GM19025 (cell line): Measurements from ENCODE around the gene KRTAP9-2.
"Not testable (repeated sequence)": the region's sequence is repeated elsewhere in the genome, so short reads cannot be mapped to it uniquely, and the experiment has no call there.

ENCODE experiments used
- ATAC-seq: cut with Tn5 transposase; IDR thresholded peaks from one replicate; pipeline ENCODE4 v1.9.1; 2021; ENCODE audit warnings: mild to moderate bottlenecking, low read depth, moderate library complexity; ENCODE audit not compliant: unreplicated experiment

The KRTAP9-2 gene

GRCh38 chr17:41232399-41233105 lies 6.1 kb downstream of the KRTAP9-2 start, which contains the start of gene KRTAP9-3:
TSS of gene KRTAP9-3 (plus strand) at chr17:41232449. CDS start at chr17:41232502, 53 bp downstream.
- not testable (repeated sequence) for ATAC-seq

DNA sequence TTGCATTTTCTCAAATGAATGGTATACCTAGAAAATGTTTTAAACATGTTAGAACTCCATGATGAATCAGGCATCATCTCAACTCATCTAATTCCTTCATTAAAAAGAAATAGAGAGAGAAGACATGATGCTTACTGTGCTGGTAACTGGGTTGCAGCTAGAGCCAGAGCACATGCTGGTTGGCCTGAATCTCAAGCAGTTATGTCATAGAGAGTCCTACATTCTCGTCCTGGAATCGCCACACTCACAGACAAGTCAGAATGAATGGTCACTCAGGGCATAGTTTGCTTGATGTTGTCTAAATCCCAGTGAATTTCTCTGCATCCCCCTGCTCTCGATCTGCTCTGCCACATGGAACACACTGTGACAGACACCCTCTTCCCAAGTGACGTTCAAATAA lies 10.7 kb downstream of the KRTAP9-2 start:
- ATAC-seq = not testable (repeated sequence)

GRCh38 chr17:41237949-41238437 lies 11.5 kb downstream of the KRTAP9-2 start, which contains the start of gene KRTAP9-8:
TSS of gene KRTAP9-8 (plus strand) at chr17:41237999. CDS start at chr17:41238052, 53 bp downstream.
- ATAC-seq = not testable (repeated sequence)

- not testable (repeated sequence) for ATAC-seq
Measured at GRCh38 chr17:41246995-41247787, 20.7 kb downstream of the KRTAP9-2 start.

- ATAC-seq = not testable (repeated sequence)
Measured at GRCh38 chr17:41249637-41250240, 23.3 kb downstream of the KRTAP9-2 start, which contains the start of gene KRTAP9-4. TSS of gene KRTAP9-4 (plus strand) at chr17:41249687. CDS start at chr17:41249721, 34 bp downstream.

GRCh38 chr17:41251261-41251660 lies 24.8 kb downstream of the KRTAP9-2 start:
- ATAC-seq = no peak

DNA sequence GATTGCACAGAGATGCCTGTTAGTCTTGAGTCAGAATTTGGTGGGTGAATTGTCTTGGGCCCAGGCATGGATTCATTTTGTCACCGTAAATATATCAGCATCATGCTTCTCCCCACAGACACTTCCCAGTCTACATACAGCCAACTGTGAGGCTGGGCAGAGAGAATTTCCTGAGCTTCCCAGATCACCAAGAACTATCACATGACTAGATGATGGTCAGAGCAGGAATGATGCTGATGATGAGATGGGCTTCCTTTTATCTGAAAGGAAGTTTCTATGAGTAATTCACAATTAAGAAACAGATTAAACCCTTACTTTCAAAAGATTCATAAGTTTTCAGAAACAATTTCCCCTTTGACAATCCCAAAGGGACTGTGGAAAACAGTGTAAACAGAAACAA lies 28.4 kb downstream of the KRTAP9-2 start:
- no peak for ATAC-seq

DNA sequence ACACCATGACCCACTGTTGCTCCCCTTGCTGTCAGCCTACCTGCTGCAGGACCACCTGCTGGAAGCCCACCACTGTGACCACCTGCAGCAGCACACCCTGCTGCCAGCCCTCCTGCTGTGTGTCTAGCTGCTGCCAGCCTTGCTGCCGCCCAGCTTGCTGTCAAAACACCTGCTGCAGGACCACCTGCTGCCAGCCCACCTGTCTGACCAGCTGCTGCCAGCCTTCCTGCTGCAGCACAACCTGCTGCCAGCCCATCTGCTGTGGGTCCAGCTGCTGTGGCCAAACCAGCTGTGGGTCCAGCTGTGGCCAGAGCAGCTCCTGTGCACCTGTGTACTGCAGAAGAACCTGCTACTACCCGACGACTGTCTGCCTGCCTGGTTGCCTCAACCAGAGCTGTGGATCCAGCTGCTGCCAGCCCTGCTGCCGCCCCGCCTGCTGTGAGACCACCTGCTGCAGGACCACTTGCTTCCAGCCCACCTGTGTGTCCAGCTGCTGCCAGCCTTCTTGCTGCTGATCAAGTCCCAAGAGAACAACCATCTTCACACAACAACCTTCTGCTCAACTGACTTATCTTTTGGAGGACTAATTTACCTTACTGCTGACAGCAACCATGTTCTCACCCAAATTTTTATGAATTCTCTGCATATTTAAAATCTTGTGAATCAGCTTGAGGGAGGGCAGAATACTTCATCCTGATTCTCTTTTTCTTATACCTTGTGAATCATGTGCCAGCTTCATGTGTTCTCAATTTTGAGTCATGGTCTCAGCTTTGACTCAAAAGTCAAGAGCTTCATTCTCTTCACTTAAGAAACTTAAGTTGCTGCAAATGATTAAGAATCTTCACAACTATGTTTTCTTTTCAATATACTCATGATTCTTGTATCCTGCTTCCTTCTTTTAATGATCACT lies 29.2 kb downstream of the KRTAP9-2 start, which contains the start of gene KRTAP9-9:
Gene KRTAP9-9, plus strand, starts transcription at position 4 of the 910 bp plus-strand sequence.
- not testable (repeated sequence) for ATAC-seq

- ATAC-seq = no peak
Measured at GRCh38 chr17:41256291-41256685, 29.8 kb downstream of the KRTAP9-2 start.

DNA sequence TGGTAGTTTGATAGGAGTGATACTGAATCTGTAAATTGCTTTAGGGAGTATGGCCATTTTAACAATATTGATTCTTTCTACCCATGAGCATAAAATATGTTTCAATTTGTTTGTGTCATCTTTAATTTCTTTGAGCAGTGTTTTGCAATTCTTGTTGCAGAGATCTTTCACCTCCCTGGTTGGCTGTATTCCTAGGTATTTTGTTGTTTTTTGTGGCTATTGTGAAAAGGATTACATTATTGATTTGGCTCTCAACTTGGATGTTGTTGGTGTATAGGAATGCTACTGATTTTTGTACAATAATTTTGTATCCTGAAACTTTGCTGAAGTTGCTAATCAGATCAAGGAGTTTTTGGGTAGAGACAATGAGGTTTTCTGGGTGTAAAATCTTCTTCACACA lies 32.0 kb downstream of the KRTAP9-2 start:
- ATAC-seq = no peak

DNA sequence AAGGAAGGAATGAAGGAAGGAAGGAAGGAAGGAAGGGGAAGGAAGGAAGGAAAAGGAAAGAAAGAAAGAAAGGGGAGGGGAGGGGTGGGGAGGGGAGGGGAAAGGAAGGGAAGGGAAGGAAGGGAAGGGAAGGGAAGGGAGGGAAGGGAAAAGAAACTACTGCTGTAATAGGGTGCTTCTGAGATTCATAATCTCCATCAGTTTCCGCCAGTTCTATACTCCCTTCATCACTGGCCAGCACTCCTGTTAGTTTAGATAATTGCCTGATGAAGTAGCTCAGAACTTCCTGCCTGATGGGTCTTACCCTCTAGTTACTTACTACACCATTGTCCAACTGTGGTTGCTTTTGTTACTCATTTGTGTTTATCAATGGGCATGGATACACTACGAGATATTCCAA lies 36.8 kb downstream of the KRTAP9-2 start:
- no peak for ATAC-seq

DNA sequence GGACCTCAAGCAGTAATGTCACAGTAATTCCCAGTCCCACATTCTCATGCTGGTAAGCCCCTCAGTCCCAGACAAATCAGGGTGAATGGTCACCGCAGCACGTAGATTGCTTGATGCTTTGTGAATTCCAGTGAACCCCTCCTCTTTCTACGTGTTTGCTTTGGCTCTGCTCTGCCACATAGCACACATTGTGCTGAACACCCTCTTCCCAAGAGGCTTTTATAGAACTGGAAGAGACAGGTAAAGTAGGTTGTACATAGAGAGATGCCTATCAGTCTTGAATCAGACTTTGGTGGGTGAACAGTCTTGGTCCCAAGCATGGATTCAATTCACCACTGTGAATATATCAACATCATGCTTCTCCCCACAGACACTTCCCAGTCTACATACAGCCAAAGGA lies 38.2 kb downstream of the KRTAP9-2 start:
- no peak for ATAC-seq

DNA sequence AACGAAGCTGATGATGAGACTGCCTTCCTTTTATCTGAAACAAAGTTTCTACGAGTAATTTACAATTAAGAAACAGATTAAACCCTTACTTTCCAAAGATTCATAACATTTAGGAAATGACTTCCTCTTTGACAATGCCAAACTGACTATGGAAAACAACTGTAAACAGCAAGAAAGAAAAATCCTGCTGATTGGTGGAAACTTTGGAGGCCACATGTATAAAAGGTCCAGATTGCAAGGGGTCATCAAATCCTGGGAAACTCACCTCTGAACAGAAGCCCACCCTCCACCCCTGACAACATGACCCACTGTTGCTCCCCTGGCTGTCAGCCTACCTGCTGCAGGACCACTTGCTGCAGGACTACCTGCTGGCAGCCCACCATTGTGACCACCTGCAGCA lies 38.6 kb downstream of the KRTAP9-2 start, which contains the start of gene KRTAP9-6:
Gene KRTAP9-6, plus strand, starts transcription at position 301 of the 400 bp plus-strand sequence. Its CDS starts 0 bp downstream, at position 301.
- no peak for ATAC-seq

GRCh38 chr17:41267711-41268110 lies 41.3 kb downstream of the KRTAP9-2 start:
- ATAC-seq = no peak

DNA sequence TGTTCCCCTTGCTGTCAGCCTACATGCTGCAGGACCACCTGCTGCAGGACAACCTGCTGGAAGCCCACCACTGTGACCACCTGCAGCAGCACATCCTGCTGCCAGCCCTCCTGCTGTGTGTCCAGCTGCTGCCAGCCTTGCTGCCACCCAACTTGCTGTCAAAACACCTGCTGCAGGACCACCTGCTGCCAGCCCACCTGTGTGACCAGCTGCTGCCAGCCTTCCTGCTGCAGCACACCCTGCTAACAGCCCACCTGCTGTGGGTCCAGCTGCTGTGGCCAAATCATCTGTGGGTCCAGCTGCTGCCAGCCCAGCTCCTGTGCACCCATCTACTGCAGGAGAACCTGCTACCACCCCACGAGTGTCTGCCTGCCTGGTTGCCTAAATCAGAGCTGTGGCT lies 44.9 kb downstream of the KRTAP9-2 start:
- ATAC-seq = not testable (repeated sequence)

- no peak for ATAC-seq
Measured at GRCh38 chr17:41271858-41272257, 45.4 kb downstream of the KRTAP9-2 start.

DNA sequence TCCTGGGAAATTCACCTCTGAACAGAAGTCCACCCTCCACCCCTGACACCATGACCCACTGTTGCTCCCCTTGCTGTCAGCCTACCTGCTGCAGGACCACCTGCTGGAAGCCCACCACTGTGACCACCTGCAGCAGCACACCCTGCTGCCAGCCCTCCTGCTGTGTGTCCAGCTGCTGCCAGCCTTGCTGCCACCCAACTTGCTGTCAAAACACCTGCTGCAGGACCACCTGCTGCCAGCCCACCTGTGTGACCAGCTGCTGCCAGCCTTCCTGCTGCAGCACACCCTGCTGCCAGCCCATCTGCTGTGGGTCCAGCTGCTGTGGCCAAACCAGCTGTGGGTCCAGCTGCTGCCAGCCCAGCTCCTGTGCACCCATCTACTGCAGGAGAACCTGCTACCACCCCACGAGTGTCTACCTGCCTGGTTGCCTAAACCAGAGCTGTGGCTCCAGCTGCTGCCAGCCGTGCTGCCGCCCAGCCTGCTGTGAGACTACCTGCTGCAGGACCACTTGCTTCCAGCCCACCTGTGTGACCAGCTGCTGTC lies 49.3 kb downstream of the KRTAP9-2 start, which contains the start of gene KRTAP9-7:
Gene KRTAP9-7, plus strand, starts transcription at position 51 of the 543 bp plus-strand sequence. Its CDS starts 0 bp downstream, at position 51.
- ATAC-seq = not testable (repeated sequence)
